Neural crest cell (in vitro differentiated cells): ENCODE measurements around the gene EDEM2. TPM values are rescaled to one million over a fixed set of nuclear protein-coding genes. Genes with fewer than 3 reads are reported as not detected.
"Not testable (repeated sequence)": the region's sequence is repeated elsewhere in the genome, so short reads cannot be mapped to it uniquely, and the experiment has no call there.

Experiments
- DNase-seq: peaks from one replicate; pipeline ENCODE4 v3.0.0; 2021; ENCODE audit warnings: low read depth, mixed read lengths, low spot score
- H3K27ac Mint-ChIP-seq: one replicate; pipeline ENCODE4 v1.8.0; 2021; ENCODE audit warnings: mild to moderate bottlenecking, mixed read lengths; ENCODE audit not compliant: unreplicated experiment
- H3K27me3 Mint-ChIP-seq: 2 replicates; pipeline ENCODE4 v1.8.0; 2021; ENCODE audit warnings: low read depth, mild to moderate bottlenecking, mixed read lengths
- H3K36me3 Mint-ChIP-seq: 2 replicates; pipeline ENCODE4 v1.8.0; 2021; ENCODE audit warnings: low read depth, mild to moderate bottlenecking, mixed read lengths
- H3K4me1 Mint-ChIP-seq: 2 replicates; pipeline ENCODE4 v1.8.0; 2021; ENCODE audit warnings: mixed read lengths
- H3K4me3 Mint-ChIP-seq: one replicate; pipeline ENCODE4 v1.8.0; 2021; ENCODE audit warnings: mild to moderate bottlenecking, mixed read lengths
- H3K9me3 Mint-ChIP-seq: 2 replicates; pipeline ENCODE4 v1.8.0; 2021; ENCODE audit warnings: mixed read lengths
- CTCF ChIP-seq: fragments of 200-600 bp; sonication (generic); conservative IDR thresholded peaks from 2 replicates; pipeline ENCODE4 v1.5.0; 2021; ENCODE audit warnings: antibody characterized with exemption, mild to moderate bottlenecking
- long read RNA-seq: library from polyadenylated mRNA; unstranded; transcript quantifications from one replicate; pipeline ENCODE4 v2.0.0, GENCODE V29; 2020
- total RNA-seq: library from RNA; stranded (reverse); gene quantifications from 2 replicates; pipeline ENCODE4 v1.2.1, GENCODE V29; 2021

Gene EDEM2
- total RNA-seq: 16.9 and 17.9 TPM in 2 replicates
- long read RNA-seq, transcript EDEM2-202 (11 exons, 1,919 nt): major isoform, 37 of 77 reads
- long read RNA-seq, partial matches to known transcripts: 3 of 77 reads
- long read RNA-seq, other reads (novel, unspliced or antisense): 37 of 77 reads

GRCh38 chr20:35146920-35147574, at the start of gene EDEM2:
TSS of gene EDEM2 (minus strand) at chr20:35147336. CDS start at chr20:35147258, 78 bp downstream.
- TF ChIP-seq CTCF: peak; percentile 8
- Mint-ChIP-seq H3K27me3 (peaks cover 23% of the 10 kb centered on the region), H3K27ac (peak within 1 kb of the TSS; percentile 73), H3K9me3 (no peaks in the 10 kb centered on the region), H3K4me3 (peak within 1 kb of the TSS; percentile 97), H3K4me1 (peaks cover 31% of the 10 kb centered on the region), H3K36me3 (no peaks in the 10 kb centered on the region)
- peak; percentile 98 for DNase-seq

GRCh38 chr20:35196313-35196712, 49.2 kb upstream of the EDEM2 start:
- peaks cover 7% of the 10 kb centered on the region for H3K27me3 Mint-ChIP-seq
- H3K4me1 Mint-ChIP-seq: no peaks in the 10 kb centered on the region
- no peak for TF ChIP-seq CTCF
- H3K9me3 Mint-ChIP-seq: peaks cover 26% of the 10 kb centered on the region
- H3K27ac Mint-ChIP-seq: no peak overlapping the region
- peaks cover 28% of the 10 kb centered on the region for H3K36me3 Mint-ChIP-seq
- DNase-seq: no peak
- H3K4me3 Mint-ChIP-seq: no peak overlapping the region

- peaks cover 20% of the 10 kb centered on the region for H3K27me3 Mint-ChIP-seq
- H3K9me3 Mint-ChIP-seq: peaks cover 11% of the 10 kb centered on the region
- not testable (repeated sequence) for DNase-seq, H3K27ac Mint-ChIP-seq, H3K4me1 Mint-ChIP-seq, H3K4me3 Mint-ChIP-seq
- H3K36me3 Mint-ChIP-seq: peaks cover 19% of the 10 kb centered on the region
Measured at GRCh38 chr20:35193031-35193791, 46.1 kb upstream of the EDEM2 start.

- H3K4me3 Mint-ChIP-seq: no peak overlapping the region
- H3K9me3 Mint-ChIP-seq: peaks cover 9% of the 10 kb centered on the region
- peaks cover 27% of the 10 kb centered on the region for H3K27me3 Mint-ChIP-seq
- H3K36me3 Mint-ChIP-seq: peaks cover 17% of the 10 kb centered on the region
- DNase-seq: no peak
- TF ChIP-seq CTCF: no peak
- no peak overlapping the region for H3K27ac Mint-ChIP-seq
- H3K4me1 Mint-ChIP-seq: peaks cover 8% of the 10 kb centered on the region
Measured at GRCh38 chr20:35192118-35192872, 45.2 kb upstream of the EDEM2 start.

- no peak overlapping the region for H3K27ac Mint-ChIP-seq
- no peak overlapping the region for H3K4me3 Mint-ChIP-seq
- H3K9me3 Mint-ChIP-seq: peaks cover 2% of the 10 kb centered on the region
- H3K36me3 Mint-ChIP-seq: peaks cover 11% of the 10 kb centered on the region
- H3K27me3 Mint-ChIP-seq: peaks cover 31% of the 10 kb centered on the region
- TF ChIP-seq CTCF: no peak
- peaks cover 8% of the 10 kb centered on the region for H3K4me1 Mint-ChIP-seq
- no peak for DNase-seq
Measured at GRCh38 chr20:35191419-35192117, 44.4 kb upstream of the EDEM2 start.
